GM19397 (cell line): Measurements from ENCODE around the gene DLG2.

Source experiments
- ATAC-seq: cut with Tn5 transposase; IDR thresholded peaks from one replicate; pipeline ENCODE4 v1.9.1; 2021; ENCODE audit warnings: mild to moderate bottlenecking, moderate library complexity; ENCODE audit not compliant: unreplicated experiment

The DLG2 gene

GRCh38 chr11:84612645-84613044 is 1014.5 kb downstream of the DLG2 start:
- no peak for ATAC-seq

- no peak for ATAC-seq
Measured at GRCh38 chr11:84608837-84609196, 1018.3 kb downstream of the DLG2 start.

- ATAC-seq = no peak
Measured at GRCh38 chr11:84607975-84608836, 1018.9 kb downstream of the DLG2 start.

- no peak for ATAC-seq
Measured at GRCh38 chr11:84594602-84595001, 1032.5 kb downstream of the DLG2 start.

GRCh38 chr11:84590106-84590505 is 1037.0 kb downstream of the DLG2 start:
- no peak for ATAC-seq

GRCh38 chr11:84588131-84588829 is 1038.9 kb downstream of the DLG2 start:
- ATAC-seq = no peak

- no peak for ATAC-seq
Measured at GRCh38 chr11:84583106-84583505, 1044.0 kb downstream of the DLG2 start.

GRCh38 chr11:84581083-84581482 is 1046.1 kb downstream of the DLG2 start:
- ATAC-seq = no peak

- ATAC-seq = no peak
Measured at GRCh38 chr11:84580428-84580827, 1046.7 kb downstream of the DLG2 start.

- ATAC-seq = no peak
Measured at GRCh38 chr11:84573868-84574267, 1053.3 kb downstream of the DLG2 start.

GRCh38 chr11:84566671-84567070 is 1060.5 kb downstream of the DLG2 start:
- ATAC-seq = no peak

- ATAC-seq = no peak
Measured at GRCh38 chr11:84564867-84565184, 1062.3 kb downstream of the DLG2 start.

- ATAC-seq = peak; percentile 71
Measured at GRCh38 chr11:84564180-84564866, 1062.8 kb downstream of the DLG2 start.

GRCh38 chr11:84563356-84563755 is 1063.8 kb downstream of the DLG2 start:
- ATAC-seq = no peak

GRCh38 chr11:84560206-84560605 is 1066.9 kb downstream of the DLG2 start:
- no peak for ATAC-seq

- peak; percentile 89 for ATAC-seq
Measured at GRCh38 chr11:84558085-84558905, 1068.8 kb downstream of the DLG2 start.

- ATAC-seq = no peak
Measured at GRCh38 chr11:84552791-84553190, 1074.4 kb downstream of the DLG2 start.

- ATAC-seq = peak; percentile 97
Measured at GRCh38 chr11:84549217-84549616, 1077.9 kb downstream of the DLG2 start.

GRCh38 chr11:84544566-84544965 is 1082.6 kb downstream of the DLG2 start:
- no peak for ATAC-seq

GRCh38 chr11:84543367-84544159 is 1083.6 kb downstream of the DLG2 start:
- no peak for ATAC-seq
